ENCODE data around the gene GPR146. TPM values are rescaled to one million over a fixed set of nuclear protein-coding genes. Genes with fewer than 3 reads are reported as not detected.

GPR146 gene
- total and polyA plus RNA-seq, 11 donors: 11.1 to 56.8 (median 25.2) TPM

DNA sequence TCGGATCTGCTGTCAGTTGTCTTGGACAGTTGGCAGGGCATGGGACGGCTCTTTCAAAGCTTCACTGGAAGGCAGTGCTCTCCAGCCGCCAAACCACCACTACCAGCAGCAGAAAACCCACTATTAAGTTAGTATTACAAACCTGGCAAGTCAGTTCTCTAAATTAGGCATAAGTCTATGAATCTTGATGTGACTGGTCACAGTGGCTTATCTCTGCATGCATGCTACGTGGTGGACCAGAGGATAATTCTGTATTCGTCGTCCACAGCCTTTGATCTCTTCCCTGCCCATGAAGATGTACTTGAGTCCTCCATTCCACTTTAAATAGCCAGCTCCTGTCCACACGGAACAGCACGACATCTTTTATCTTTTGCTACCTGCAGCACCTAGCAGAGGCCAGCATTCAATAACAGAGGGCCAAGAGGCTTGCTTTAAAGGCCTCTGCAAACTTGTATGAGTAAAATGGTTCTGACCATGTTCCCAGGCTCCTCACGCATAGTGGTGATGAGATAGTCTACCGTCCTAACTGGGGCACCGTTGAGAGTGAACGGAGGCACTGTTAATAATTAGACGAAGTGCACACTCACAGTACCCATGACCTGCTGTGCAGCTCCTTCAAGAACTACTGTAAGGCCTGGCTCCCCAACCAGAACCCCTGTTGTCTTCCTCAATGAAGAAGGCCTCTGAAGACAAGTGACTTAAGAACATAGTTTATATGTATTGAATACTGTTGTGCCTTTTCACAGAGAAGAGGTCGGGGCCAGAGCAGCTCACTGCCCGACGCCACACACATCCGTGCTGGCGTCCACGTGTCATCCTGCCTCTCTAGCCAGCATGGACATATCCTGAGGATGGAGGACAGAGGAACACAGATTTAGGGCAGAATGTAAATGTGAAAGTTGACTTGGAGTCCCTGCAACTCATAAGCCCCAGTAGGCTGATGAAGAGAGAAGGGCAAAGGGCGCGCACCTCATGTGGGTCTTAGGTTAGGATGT is 1.0 kb downstream of the GPR146 start:
- intact Hi-C loops (cut with DNase I): loop anchor here in 2 of 10 donors (2.0 to 5.0 kb wide), 3 partner anchors 17 to 453 kb away; no protein-coding TSS in a partner anchor
- TF ChIP-seq, protein P1, sequence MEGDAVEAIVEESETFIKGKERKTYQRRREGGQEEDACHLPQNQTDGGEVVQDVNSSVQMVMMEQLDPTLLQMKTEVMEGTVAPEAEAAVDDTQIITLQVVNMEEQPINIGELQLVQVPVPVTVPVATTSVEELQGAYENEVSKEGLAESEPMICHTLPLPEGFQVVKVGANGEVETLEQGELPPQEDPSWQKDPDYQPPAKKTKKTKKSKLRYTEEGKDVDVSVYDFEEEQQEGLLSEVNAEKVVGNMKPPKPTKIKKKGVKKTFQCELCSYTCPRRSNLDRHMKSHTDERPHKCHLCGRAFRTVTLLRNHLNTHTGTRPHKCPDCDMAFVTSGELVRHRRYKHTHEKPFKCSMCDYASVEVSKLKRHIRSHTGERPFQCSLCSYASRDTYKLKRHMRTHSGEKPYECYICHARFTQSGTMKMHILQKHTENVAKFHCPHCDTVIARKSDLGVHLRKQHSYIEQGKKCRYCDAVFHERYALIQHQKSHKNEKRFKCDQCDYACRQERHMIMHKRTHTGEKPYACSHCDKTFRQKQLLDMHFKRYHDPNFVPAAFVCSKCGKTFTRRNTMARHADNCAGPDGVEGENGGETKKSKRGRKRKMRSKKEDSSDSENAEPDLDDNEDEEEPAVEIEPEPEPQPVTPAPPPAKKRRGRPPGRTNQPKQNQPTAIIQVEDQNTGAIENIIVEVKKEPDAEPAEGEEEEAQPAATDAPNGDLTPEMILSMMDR (IDR thresholded peaks at IDR 0.05): no peak
- TF ChIP-seq POLR2A (IDR thresholded peaks at IDR 0.05): no peak
- WGBS, 4 donors: 64 to 69% (median 68%) methylated on average over 18 to 21 of the region's 21 CpGs

DNA sequence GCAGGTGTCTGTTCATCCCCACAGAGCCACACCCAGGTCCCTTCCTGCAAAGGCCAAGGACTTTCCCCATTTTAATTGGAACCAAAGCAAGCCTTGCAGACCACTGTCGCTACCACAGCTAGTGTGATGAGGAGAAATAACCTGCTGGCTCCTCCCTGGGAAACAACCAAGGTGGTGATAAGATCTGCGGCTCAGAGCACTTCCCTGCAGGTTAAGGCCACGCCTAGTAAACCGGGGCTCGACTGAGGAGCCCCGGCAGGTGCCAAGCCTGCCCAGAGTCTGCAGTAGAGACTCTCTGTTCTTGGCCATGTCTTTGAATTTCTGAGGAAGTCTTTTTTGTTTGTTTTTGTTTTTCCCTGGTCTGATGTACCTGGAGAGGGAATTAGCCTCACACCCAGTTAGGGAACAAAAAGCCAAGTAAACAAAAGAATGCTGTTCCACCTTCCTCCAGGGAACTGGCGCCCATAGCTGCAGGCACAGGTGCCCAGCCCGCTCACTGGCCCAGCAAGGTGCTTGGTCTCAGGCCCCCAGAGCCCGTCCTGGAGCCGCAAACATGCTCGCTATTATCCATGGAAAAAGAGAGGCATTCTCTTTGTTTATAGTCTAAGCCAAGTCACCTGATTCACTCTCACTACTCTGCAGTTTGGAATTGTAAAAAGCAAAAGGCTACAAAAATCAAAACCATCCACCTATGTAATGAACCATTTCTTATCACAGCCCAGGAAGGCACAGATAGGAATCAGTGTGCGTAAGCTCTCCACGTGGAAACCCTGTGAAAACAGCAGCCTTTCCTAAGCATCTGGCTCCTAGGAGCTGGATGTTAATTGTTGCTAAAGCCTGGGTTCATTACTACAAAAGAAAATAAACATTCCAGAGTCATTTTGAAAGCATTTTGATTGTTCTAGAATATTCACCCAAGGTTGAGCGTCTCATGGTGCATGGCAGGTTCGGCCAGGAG is 2.7 kb downstream of the GPR146 start:
- H3K4me1 ChIP-seq: peaks cover 5 to 93% (median 75%) of the 10 kb centered on the region in 12 donors
- peak overlapping the region in 1 of 12 donors; percentile 12 for H3K27ac ChIP-seq
- DNase-seq (peak in 1 of 5 donors; percentile 12), ATAC-seq (no peak)
- no peaks in the 10 kb centered on the region for H3K36me3 ChIP-seq
- no peak overlapping the region for H3K4me3 ChIP-seq
- H3K9me3 ChIP-seq: no peaks in the 10 kb centered on the region
- no peak for TF ChIP-seq POLR2A (IDR thresholded peaks at IDR 0.05)
- TF ChIP-seq, protein P1 (IDR thresholded peaks at IDR 0.05): no peak
- no peaks in the 10 kb centered on the region for H3K27me3 ChIP-seq
- intact Hi-C loops (cut with DNase I): loop anchor here in 2 of 10 donors (5.0 kb wide), 2 partner anchors 230 to 455 kb away; no protein-coding TSS in a partner anchor
- WGBS, 4 donors: 85 to 89% (median 87%) methylated on average over 15 of the region's 15 CpGs

More for the DNA sequence above, 1.0 kb downstream of the GPR146 start:
- no peaks in the 10 kb centered on the region for H3K36me3 ChIP-seq
- ATAC-seq (no peak), DNase-seq (peak in 1 of 5 donors; percentile 11)
- peak overlapping the region; percentile 60 to 94 (median 78) for H3K4me3 ChIP-seq
- peak overlapping the region; percentile 85 to 97 (median 92) for H3K27ac ChIP-seq
- no peaks in the 10 kb centered on the region for H3K27me3 ChIP-seq
- peaks cover 5 to 86% (median 59%) of the 10 kb centered on the region in 12 donors for H3K4me1 ChIP-seq
- H3K9me3 ChIP-seq: no peaks in the 10 kb centered on the region

DNA sequence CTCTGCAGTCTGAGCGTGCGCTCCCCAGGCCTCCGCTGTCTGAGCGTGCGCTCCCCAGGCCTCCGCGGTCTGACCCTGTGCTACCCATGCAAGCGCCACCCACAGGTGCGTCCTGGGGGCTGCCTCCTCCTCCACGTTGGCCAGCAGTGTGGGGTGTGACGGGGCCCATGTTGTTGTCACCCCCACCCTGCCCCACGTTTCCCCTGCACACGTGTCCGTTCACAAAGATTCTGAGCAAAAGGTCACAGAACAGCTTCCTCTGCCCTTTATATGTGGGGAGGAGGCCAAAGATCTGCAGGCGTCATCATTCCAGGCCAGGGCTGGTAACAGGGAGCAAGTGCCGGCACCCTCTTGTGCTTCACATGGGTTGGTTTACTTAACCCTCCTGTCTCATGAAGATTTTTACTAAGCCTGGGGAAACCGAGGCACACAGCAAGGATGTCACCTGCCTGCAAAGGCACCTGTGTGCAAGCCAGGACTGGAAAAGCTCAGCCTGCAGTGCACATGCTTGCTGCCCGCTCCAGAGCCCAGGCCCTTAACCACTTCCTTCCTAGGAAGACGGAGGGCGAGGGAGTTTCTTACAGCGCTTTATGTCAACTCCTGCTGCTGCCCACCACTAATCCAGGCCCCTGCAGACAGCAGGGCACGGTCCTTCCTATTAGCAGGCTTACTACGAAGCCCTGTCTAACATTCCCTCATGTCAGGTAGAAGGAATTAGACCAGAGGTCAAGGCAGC is 4.8 kb downstream of the GPR146 start:
- TF ChIP-seq, protein P1 (IDR thresholded peaks at IDR 0.05): no peak
- no peak for TF ChIP-seq POLR2A (IDR thresholded peaks at IDR 0.05)
- DNase-seq (peak in 1 of 5 donors; percentile 31), ATAC-seq (peak in 3 of 4 donors; percentile 21 to 40 (median 37))
- intact Hi-C loops (cut with DNase I): loop anchor here in 2 of 10 donors (5.0 kb wide), 2 partner anchors 232 to 457 kb away; no protein-coding TSS in a partner anchor
- 56 to 64% (median 58%) methylated on average over 20 to 23 of the region's 23 CpGs for WGBS, 4 donors
- Histone ChIP-seq H3K27me3 (no peaks in the 10 kb centered on the region), H3K4me1 (peaks cover 0 to 96% (median 76%) of the 10 kb centered on the region in 12 donors), H3K4me3 (no peak overlapping the region), H3K9me3 (no peaks in the 10 kb centered on the region), H3K36me3 (no peaks in the 10 kb centered on the region), H3K27ac (peak overlapping the region; percentile 7 to 89 (median 56))
